Activated CD4-positive, CD25-positive, alpha-beta regulatory T cell (primary cell): ENCODE results near the gene TRAF3.

Experiments
- DNase-seq, 4 experiments: peaks; one replicate each; lab custom pipeline; 2025; lab: John Stamatoyannopoulos, UW

TRAF3 gene

DNA sequence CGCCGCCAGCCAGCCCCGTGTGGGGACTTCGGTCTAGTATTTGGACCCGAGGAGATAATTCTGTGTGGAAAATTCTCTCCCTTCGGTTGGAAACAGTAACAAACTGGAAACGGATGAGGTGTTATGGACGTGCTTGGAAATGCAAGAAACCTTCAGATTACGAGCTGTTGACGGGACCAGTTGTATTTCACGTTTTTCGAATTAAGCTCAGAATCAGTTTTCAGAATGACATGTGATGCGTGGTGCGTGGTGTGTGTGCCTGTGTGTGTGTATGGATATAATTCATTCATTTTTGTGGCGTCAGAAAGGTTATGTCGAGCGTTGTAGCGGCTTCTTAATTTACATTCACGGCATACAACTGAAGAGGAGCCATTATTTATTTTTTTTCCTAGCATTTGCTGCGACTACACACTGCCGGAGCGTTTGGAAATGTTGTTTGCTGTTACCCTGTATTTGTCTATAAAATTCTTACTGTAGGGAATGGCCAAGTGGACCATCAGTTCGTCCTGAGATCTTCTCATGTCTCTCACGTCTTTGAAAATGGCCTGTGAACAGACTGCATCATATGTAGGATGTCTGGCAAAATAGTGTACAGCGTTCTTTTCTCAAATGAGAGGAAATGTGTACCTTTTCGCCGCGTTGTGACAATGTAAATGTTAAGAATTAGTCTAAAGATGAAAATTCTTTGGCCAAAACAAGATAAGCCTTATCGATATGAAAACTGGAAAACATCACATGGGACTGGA, 1.3 kb downstream of the TRAF3 start:
- no peak for DNase-seq

DNA sequence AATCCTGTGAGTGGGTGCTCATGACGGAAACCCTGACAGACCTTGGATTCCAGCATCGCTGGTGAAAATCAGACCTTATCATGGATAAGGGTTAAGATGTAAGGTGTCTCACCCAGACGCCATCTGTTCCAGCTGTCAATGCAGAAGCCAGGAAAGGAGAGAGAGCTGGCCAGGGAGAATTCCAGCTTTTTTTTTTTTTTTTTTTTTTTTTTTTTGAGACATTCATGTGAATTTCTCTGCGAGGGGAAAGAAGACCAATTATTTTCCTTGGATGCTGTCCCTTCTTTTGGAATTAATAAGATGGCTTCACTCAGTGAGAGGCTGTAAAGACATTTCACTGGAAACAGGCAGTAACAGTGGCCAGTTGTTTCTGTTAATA, 1.8 kb downstream of the TRAF3 start:
- DNase-seq = no peak

DNA sequence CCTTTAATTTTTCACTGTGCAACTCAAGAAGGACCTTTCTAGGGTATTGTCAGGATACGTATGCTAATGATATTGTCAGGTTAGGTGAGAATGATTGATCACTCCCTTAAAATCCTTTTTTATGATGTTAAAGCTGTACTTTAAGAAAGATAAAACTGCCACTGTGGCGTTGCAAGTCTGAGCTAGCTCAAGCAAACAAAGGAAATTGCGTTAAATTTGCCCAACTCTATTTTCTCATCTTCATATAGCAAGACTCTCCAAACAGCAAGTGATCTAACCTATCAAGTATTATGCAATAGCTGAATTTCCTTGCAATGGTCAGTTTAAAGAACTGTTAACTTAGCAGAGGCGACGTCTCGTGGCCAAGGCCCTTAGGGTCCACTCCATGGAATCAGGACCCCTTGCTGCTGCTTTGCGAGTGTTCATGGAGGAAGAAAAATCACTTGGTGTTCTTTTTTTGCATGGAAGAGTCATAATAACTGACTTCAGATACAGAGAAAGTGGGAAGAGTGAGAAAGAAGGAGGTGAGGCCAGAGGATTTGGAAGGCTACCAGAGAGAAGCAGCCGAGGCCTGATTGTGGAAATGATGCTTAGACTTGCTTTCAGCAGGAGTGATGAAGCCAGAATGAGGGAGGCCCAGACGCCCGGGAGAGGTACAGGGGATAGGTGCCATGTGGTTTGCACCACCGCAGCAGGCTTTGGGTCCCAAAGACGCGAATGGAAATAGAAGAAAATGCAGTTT, 2.5 kb downstream of the TRAF3 start:
- DNase-seq = no peak

DNA sequence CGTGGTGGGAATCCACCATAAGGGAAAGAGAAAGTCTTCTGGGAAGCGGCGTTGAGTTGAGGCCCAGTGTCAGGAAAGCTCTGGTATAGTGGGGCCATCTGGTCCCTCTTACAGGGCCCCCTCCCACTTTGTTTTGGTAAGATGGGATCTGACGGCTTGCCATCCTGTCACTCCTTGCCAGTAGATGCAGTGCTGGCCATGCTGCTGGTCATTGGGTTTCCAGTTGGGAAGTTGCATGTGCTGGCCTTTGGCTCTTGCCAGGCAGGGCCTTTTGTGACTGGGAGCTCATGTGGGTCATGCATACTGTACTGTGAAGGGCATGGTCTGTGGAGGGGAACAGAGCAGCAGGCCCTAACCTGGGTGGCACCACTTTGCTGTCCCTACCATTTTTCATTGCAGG, 3.8 kb downstream of the TRAF3 start:
- no peak for DNase-seq

DNA sequence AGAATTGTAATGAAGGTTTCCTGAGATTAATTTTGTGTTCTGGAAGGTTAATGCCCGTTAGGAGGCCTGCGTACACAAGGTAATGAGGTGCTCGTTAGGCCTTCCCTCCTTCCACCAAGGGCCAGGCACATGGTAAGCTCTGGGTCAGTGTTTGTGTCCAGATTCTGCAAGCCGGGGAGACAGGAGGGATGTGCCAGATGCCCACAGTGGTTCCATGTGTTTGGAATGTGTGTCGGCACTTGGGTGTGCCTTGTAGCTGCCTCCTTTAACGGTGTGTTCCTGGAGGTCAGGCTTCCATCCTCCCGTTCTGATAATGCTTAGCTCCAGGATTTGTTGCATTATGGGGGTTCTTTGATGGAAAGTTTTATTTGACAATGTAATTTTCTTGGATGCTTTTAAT, 5.7 kb downstream of the TRAF3 start:
- DNase-seq = no peak

DNA sequence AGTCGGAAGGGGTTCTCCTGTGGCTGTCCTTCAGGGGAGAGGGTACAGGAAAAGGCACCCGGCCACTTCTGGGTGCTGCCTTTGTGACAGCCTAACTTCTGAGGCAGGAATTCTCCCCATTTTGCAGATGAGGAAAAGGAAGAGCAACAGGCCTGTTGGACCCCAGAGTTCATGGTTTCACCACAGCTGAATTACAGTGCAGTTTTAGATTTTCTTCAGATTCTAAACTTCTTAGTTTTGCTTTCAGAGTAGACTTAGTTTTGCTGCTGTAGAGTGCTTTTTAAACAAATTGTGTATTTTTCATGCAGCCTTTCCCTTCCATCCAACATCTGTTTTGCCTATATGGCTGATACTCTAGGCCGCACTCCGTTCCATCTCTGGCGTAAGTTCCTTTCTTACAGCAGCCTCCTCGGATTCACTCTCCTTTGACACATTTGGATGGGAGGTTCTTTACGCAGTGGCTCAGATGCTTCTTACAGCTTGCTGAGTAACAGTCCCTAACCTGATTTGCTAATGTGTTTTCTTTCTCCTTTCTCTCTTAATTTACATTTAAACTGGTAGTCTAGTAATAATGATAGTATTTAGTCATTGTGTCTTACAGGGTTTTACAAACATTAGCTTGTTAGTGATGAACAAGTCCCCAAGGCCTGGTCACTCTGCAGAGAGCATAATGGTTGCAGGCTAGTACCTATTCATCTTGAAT, 7.8 kb downstream of the TRAF3 start:
- no peak for DNase-seq

DNA sequence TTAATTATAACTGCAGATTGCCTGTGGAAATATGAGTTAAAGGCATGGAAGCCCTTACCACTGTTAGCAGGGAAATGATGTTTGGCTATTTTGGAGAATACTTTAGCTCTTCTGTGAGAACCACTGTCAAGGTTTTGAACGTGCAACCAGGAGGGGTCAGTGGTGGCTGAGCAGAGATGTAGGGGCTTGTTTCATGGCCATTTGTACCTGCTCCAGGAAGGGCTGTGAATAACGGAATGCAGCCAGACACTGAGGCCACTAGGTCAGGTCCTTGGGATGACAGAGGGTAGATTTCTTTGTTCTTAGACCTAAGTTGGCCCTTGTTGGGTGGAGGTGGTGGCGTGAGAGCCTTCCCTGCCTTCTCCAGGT, 8.3 kb downstream of the TRAF3 start:
- DNase-seq = no peak

DNA sequence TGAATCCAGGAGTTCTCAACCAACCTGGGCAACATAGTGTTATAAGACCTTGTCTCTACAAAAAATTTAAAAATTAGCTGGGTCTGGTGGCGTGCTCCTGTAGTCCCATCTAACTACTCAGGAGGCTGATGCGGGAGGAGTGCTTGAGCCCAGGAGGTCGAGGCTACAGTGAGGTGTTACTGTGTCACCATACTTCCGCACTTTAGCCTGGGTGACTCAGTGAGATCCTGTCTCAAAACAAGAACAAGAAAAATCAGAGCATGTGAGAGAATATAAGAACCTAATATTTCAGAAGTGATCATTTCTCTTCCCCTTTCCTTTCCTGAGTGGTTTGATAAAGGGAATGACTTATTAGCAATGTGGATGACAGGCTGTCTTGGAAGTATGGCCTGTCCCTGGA, 9.5 kb downstream of the TRAF3 start:
- no peak for DNase-seq

DNA sequence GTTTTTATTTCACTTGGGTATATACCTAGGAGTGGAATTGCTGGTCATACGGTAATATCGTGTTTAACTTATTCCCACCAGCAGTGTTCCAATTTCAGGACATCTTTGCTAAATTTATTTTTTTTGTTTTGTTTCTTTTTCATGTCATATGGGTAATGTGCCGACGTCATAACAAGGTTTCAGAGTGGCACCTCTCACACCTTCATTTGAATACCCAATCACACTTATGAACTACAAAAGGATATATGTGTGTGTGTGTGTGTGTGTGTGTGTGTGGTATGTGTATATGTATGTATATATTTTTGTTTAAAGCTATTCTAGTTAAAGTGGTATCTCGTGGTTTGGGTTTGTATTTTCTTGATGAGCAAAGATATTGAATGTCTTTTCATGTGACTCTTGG, 12.1 kb downstream of the TRAF3 start:
- no peak for DNase-seq

DNA sequence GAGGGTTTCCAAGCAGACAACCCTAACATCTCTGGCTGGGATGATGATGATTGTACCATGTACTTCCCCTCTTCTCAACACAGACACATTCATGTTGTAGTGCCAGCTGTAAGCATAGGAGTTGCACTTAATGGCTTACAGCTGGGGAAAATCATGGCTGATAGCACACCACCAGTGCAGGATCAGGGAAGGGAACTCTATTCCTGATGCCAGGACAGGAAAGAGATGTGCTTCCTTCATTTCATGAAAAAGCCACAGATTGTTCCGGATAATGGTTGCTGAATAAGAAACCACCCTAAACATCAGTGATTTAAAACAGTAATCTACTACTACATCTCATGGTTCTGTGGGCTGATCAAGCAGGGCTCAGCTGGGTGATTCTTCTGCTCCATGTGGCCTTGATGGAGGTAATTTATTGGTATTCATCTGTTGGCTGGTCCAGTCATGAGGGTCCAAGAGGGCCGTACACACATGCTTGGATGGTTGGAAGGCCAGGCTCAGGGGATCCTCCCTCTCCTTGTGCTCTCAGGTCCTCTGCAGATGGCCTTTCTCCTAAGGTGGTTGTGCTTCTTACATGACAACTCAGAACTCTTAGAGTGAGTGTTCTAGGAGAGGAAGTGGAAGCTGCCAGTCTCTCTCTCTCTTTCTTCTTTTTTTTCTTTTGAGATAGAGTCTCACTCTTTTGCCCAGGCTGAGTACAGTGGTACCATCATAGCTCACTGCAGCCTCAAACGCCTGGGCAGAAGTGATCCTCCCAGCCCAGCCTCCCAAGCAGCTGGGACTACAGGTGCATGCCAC, 16.5 kb downstream of the TRAF3 start:
- DNase-seq = no peak

DNA sequence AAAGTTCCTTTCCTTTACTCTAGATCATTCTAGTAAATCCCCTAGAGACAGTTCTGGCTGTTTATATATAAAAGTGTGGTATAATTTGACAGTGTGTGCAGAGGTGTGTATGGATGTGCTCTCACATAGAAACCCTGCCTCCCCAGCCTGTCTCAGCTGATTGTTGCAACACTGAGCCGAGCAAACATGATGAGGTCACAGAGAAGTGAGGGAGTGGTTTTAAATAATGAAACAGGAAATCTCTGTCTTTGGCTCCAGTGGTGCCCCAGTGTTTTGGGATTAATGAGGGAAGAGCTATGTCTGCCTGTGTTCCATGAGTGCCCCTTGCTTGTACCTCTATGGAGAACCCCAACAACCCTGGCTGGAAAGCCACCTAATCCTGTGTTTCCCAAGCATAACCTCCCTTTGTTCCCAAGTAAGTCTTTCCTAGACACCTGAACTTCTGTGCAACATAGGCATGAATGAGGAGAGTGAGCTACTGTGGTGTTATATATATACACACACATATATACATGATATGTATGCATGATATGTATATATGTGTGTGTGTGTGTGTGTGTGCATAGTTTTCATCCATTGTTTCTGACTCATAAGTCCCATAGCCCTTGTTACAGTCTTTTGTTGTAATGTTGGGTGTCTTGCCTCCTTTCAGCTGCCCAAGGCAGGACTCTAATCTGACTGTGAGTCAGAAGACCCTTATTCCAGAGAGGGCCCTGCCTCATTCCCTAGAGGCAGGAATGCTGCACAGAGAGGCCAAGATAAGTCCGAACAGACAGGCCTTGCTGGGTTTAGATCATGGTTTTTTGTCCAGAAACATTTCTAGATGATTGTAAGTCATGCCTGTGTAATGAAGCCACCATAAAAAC, 18.0 kb downstream of the TRAF3 start:
- no peak for DNase-seq

DNA sequence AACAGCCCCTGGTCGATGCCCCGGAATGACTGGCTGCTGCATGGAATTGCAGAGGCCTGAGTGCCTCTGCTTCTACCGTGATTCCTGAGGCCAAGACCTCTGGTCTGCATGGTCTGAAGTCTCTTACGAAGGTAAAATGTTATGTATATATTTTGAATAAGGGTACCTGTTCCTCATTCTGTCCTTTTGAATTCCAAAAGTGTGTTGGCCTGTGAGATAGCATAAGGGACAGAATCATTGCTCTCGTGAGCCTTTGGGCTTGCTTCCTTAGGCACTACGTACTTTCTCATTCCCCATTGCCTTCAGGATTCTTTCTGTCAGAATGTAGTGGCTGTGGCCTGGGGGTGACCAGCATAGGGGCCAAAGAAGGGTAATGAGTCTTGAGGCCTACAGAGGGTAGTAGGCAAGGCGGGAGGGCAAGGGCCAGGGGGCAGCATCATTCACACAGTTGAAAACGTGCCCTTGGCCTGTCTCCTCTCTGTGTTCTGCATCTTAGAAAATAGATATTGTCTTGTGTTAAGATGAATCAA, 19.5 kb downstream of the TRAF3 start:
- DNase-seq = no peak

DNA sequence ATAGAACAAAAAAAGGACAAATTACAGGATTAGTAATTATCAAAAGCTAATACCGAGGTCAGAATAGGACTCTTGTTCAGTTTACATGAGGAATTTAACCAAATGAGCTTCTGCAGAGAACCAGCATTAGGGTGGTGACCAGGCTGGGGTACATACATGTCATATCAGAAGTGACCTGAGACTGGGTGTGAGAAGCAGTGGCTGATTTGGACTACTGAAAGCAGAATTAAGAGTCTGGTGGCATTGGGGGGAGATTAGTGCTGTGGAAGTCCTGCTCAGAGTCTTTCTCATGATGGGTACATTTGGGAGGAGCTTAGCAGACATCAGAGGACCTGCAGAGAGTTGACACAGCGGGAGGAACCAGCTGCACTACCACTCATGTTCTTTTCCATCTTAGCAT, 21.7 kb downstream of the TRAF3 start:
- DNase-seq = no peak

DNA sequence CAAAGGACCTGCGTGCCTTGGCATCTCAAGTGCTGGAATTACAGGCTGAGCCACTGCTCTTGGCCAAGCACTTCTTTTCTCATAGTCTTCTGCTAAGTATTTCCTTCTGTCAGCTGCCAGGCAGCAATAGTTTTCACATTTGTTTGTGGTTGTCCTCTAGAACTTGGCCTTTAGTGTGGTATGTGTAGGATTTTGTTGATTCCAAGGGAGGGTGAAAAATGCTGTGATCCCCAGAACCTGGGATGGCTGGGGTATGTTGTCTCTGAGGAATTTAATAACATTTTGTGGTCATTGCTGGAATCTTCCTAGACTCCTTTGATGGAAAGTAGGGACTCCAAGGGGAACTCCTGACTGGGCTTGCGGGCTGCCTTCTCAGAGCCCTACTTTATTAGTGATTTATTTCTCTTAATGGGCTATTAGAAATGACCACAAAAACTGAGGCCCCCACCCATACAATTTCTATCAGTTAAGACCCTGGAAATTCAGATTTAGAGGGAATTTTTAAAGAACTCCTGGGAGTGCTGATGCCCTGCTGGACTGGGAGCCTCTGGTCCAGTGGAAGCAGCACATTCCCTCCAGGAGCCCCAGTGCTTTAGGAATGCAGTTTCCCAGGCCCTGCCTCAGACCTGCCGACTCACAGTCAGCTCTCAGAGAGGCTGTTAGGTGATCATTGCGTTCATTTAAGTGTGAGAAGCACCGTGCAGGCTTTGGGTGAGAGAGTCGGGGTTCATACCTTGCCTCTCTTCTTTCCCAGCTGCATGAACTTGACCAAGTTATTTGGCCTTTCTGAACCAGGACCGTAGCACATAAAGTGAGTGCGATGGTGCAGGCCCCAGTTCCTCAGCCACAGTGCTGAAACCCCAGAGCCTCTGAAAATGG, 22.7 kb downstream of the TRAF3 start:
- no peak for DNase-seq

DNA sequence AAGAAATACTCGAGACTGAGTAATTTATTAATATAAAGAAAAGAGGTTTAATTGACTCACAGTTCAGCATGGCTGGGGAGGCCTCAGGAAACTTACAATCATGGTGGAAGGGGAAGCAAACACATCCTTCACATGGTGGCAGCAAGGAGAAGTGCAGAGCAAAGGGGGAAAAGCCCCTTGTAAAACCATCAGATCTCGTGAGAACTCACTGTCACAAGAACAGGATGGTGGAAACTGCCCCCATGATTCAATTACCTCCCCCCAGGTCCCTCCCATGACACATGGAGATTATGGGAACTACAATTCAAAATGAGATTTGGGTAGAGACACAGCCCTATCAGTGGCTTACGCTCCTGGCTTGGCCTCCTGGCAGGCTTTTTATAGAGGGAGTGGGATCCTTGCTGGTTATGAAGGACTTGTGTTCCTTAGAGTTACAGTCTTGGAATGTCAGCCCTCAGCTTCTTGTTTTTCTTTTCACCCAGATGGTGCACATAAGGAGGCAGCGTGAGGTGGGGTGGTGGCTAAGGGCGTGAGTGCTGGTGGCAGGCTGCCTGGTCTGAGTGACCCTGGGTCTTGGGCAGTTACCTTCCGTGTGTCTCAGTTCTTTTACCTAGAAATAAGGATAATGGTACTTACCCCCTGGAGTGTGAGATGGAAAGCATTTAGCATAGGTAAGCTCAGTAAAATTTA, 25.7 kb downstream of the TRAF3 start:
- DNase-seq = no peak

DNA sequence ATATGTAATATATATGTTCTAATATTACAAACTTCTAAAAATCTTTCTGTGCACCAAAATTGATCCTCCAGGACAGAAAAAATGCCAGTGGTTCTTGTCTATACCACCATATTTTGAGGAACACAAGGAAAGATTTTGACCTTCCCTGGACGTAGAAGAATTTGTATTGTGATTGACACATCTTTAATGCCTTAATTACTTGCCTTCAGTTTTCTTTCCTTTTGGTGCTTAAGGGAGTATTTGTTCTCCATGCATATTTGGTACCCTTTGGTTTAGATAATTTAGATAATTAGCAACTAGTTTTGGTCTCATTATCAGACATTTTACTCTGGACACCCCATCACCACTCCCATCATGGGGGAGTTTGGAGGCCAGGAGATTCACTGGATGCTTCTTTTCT, 27.6 kb downstream of the TRAF3 start:
- DNase-seq = no peak

DNA sequence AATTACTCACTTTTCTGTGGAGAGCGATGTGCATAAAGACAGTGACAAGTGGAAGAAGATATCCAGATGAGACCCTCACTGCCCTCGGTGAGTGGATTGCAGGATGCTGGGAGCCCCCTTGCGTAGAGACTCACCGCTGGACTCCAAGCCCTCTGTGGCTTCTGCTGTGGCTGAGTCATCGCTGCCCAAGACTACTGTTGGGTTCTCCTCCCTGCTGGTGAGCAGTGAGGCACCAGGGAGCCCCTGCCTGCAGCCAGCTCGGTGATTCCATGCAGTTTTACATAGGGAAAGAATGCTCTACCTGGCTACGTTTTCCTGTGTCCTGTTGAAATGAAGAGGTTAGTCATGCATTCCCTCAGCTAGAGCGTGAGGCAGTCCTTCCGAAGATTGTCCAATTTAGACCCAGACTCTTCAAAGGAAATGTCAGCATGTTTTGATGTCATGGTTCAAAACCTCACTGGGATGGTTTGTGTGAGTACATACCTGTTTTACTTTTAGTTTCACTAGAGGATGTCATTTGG, 28.2 kb downstream of the TRAF3 start:
- peak in 1 of 4 experiments; percentile 11 for DNase-seq

DNA sequence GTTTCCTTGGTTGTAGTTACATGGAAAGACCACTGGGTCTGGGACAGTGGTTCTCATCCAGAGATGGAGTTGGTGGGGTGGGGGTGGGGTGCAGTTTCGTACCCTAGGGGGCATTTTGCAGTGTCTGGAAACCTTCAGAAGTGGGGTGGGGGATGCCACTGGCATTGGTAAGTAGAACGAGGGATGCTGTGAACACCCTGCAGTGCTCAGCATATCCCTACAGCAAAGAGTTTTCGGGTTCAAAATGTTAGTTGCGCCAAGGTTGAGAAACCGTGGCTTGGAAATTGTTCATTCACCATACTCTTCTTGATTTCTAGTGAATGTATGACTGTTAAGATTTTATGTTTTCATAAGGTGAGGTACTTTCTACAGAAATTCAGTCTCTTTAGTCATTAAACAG, 28.7 kb downstream of the TRAF3 start:
- DNase-seq = no peak

DNA sequence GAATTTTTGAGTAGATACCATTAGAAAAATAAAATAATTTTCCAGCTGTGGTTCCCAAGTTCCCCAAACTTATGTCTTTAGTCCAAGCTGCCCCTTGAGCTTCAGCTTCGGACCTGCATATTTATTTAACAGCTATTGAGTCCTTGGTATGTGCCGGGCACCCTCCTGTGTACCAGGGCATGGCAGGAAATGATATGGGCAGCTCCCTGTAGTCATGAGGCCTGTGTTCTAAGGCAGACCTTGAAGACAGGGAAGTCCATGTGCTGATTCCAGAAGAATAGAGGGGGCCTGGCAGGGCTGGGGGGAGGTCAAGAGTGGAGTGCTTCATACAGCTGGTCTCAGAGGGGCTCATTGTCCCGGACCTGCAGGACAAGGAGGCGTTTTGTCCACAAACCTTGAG, 29.2 kb downstream of the TRAF3 start:
- no peak for DNase-seq
